Measurements from ENCODE around the gene CDC42BPA.

- TF ChIP-seq CTCF (IDR thresholded peaks at IDR 0.05) (no peak), POLR2A (IDR thresholded peaks at IDR 0.05) (no peak)
Measured at GRCh38 chr1:226940806-226941067, 377.6 kb downstream of the CDC42BPA start.
